Esophagus squamous epithelium (tissue), 5 donors: ENCODE data around the gene LRRC19. TPM values are rescaled to one million over a fixed set of nuclear protein-coding genes. Genes with fewer than 3 reads are reported as not detected.

Experiments used
- DNase-seq: peaks from one replicate; lab custom pipeline; 2025; lab: John Stamatoyannopoulos, UW
- H3K27ac ChIP-seq, 4 donors: fragments of 200-600 bp; sonication (generic); one replicate each; pipeline ENCODE4 v1.5.1; 2016 to 2019; ENCODE audit warnings: mild to moderate bottlenecking in 1 of 4
- H3K27me3 ChIP-seq, 4 donors: fragments of 200-600 bp; sonication (generic); 1 replicate in 3 of 4; 2 replicates in 1 of 4; pipeline versions ENCODE4 v1.5.1 to v1.6.0; 2017 to 2021; ENCODE audit warnings: antibody characterized with exemption in 1 of 4
- H3K36me3 ChIP-seq, 3 donors: fragments of 200-600 bp; sonication (generic); one replicate each; pipeline ENCODE4 v1.5.1; 2016 to 2019
- H3K4me1 ChIP-seq, 3 donors: fragments of 200-600 bp; sonication (generic); one replicate each; pipeline ENCODE4 v1.5.1; 2017 to 2019
- H3K4me3 ChIP-seq, 4 donors: fragments of 200-600 bp; sonication (generic); 1 replicate in 3 of 4; 2 replicates in 1 of 4; pipeline ENCODE4 v1.5.1; 2016 to 2019; ENCODE audit warnings: mild to moderate bottlenecking in 2 of 4, moderate library complexity in 1 of 4
- H3K9me3 ChIP-seq, 3 donors: fragments of 200-600 bp; sonication (generic); one replicate each; pipeline ENCODE4 v1.5.1; 2016 to 2019
- CTCF ChIP-seq, 6 experiments: fragments of 450-650 bp in 4 of 6; fragments of 200-600 bp in 2 of 6; sonication (generic) in 2 of 6; IDR thresholded peaks; one replicate each; pipeline ENCODE4 v1.5.1; 2016 to 2019; ENCODE audit warnings: antibody characterized with exemption in 6 of 6, mild to moderate bottlenecking in 4 of 6, moderate library complexity in 4 of 6
- POLR2A ChIP-seq, 4 donors: fragments of 450-650 bp; IDR thresholded peaks; one replicate each; pipeline ENCODE4 v1.6.1; 2017; ENCODE audit warnings: antibody characterized with exemption in 4 of 4, mild to moderate bottlenecking in 4 of 4, moderate library complexity in 3 of 4
- WGBS, 2 donors: methylation state at CpG; one replicate each; pipeline ENCODE4 v1.1.5; 2018; 5-methylcytosine and 5-hydroxymethylcytosine counted together
- intact Hi-C: fragments of 100-400 bp; cut with DNase I; formaldehyde crosslinking; loops from one replicate; pipeline ENCODE4 v1.15.0; 2022
- total RNA-seq, 4 donors: library from RNA; depleted of rRNA; stranded (reverse); fragments of >200 nt; gene quantifications; one replicate each; pipeline ENCODE4 v1.1.0, GENCODE V29; 2016
- donor health status: DM: yes; HTN: yes; CAD: no.

LRRC19 gene
- total RNA-seq, 4 donors from 2014 or later: not detected

GRCh38 chr9:26956860-26957233, 48.6 kb downstream of the LRRC19 start:
- Histone ChIP-seq H3K4me1 (peaks cover 0 to 21% (median 8%) of the 10 kb centered on the region in 3 donors), H3K36me3 (no peaks in the 10 kb centered on the region), H3K27ac (peak overlapping the region; percentile 73 to 89 (median 88)), H3K9me3 (no peaks in the 10 kb centered on the region), H3K4me3 (peak overlapping the region; percentile 43 to 74 (median 62)), H3K27me3 (no peaks in the 10 kb centered on the region)
- intact Hi-C loops: no loop called here
- DNase-seq: no peak
- TF ChIP-seq POLR2A (IDR thresholded peaks at IDR 0.05) (no peak), CTCF (IDR thresholded peaks at IDR 0.05) (no peak)
- 20 to 32% methylated on average over 6 of the region's 6 CpGs for WGBS, 2 donors

- 1 to 2% methylated on average over 37 to 44 of the region's 53 CpGs for WGBS, 2 donors
- H3K36me3 ChIP-seq: no peaks in the 10 kb centered on the region
- peak within 1 kb of the TSS; percentile 43 to 74 (median 62) for H3K4me3 ChIP-seq
- H3K9me3 ChIP-seq: no peaks in the 10 kb centered on the region
- peaks cover 0 to 21% (median 8%) of the 10 kb centered on the region in 3 donors for H3K4me1 ChIP-seq
- TF ChIP-seq CTCF (IDR thresholded peaks at IDR 0.05): no peak
- TF ChIP-seq POLR2A (IDR thresholded peaks at IDR 0.05): peak in 3 of 4 donors; percentile 20 to 55 (median 53)
- peak; percentile 92 for DNase-seq
- intact Hi-C loops: no loop called here
- no peaks in the 10 kb centered on the region for H3K27me3 ChIP-seq
- H3K27ac ChIP-seq: peak within 1 kb of the TSS; percentile 73 to 89 (median 88)
Measured at GRCh38 chr9:26955921-26956859, 49.3 kb downstream of the LRRC19 start, which contains the start of gene IFT74. Gene IFT74 (plus strand): TSS chr9:26956412. CDS start chr9:26961968, 5,556 bp downstream.

- WGBS, 2 donors: 66 to 68% methylated on average over 4 of the region's 4 CpGs
- intact Hi-C loops: no loop called here
- peak overlapping the region; percentile 43 to 74 (median 62) for H3K4me3 ChIP-seq
Measured at GRCh38 chr9:26955222-26955903, 50.1 kb downstream of the LRRC19 start.

GRCh38 chr9:26954050-26954508, 51.4 kb downstream of the LRRC19 start:
- Histone ChIP-seq H3K4me3 (no peak overlapping the region), H3K27ac (peak overlapping the region in 2 of 4 donors; percentile 1 to 24), H3K27me3 (no peaks in the 10 kb centered on the region), H3K4me1 (peaks cover 0 to 21% (median 8%) of the 10 kb centered on the region in 3 donors), H3K9me3 (no peaks in the 10 kb centered on the region), H3K36me3 (no peaks in the 10 kb centered on the region)
- intact Hi-C loops: no loop called here
- TF ChIP-seq CTCF (IDR thresholded peaks at IDR 0.05): no peak
- no peak for TF ChIP-seq POLR2A (IDR thresholded peaks at IDR 0.05)
- 72% methylated on average over 3 of the region's 3 CpGs for WGBS, 2 donors
- DNase-seq: no peak

More at GRCh38 chr9:26955222-26955903, 50.1 kb downstream of the LRRC19 start:
- DNase-seq: no peak
- H3K4me1 ChIP-seq: peaks cover 0 to 21% (median 8%) of the 10 kb centered on the region in 3 donors
- no peak for TF ChIP-seq POLR2A (IDR thresholded peaks at IDR 0.05)
- TF ChIP-seq CTCF (IDR thresholded peaks at IDR 0.05): no peak
- peak overlapping the region; percentile 73 to 89 (median 88) for H3K27ac ChIP-seq
- no peaks in the 10 kb centered on the region for H3K27me3 ChIP-seq
- no peaks in the 10 kb centered on the region for H3K9me3 ChIP-seq
- H3K36me3 ChIP-seq: no peaks in the 10 kb centered on the region
